GM21381 (cell line): ENCODE results near the gene NOTCH1.

Experiments
- ATAC-seq: cut with Tn5 transposase; IDR thresholded peaks from one replicate; pipeline ENCODE4 v1.9.1; 2021; ENCODE audit warnings: mild to moderate bottlenecking, moderate library complexity; ENCODE audit not compliant: unreplicated experiment

Gene NOTCH1

DNA sequence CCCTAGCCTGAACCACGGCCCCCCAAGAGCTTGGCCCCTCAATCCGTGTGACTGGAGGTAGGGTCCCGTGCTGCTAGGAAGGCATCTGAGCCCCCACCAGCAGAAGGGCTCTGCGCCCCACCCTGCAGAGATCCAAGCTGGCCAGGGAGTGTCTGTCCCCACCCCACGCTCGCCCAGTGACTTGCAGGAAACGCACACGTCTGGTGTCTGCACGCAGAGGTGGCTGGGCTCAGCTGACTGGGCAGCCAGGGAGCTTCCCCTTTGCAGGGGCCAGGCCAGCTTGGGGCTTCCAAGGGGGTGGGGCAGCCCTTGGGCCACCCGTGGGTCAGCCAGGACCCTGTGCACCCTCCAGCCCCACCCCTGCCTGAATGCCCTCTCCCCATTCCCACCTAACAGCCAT, 24.3 kb downstream of the NOTCH1 start:
- ATAC-seq, result no peak

GRCh38 chr9:136520053-136520540, 25.8 kb downstream of the NOTCH1 start:
- no peak for ATAC-seq

GRCh38 chr9:136519263-136520052, 26.4 kb downstream of the NOTCH1 start:
- ATAC-seq, result no peak

- no peak for ATAC-seq
These were observed 27.2 kb downstream of the NOTCH1 start for GRCh38 chr9:136518623-136519022.

DNA sequence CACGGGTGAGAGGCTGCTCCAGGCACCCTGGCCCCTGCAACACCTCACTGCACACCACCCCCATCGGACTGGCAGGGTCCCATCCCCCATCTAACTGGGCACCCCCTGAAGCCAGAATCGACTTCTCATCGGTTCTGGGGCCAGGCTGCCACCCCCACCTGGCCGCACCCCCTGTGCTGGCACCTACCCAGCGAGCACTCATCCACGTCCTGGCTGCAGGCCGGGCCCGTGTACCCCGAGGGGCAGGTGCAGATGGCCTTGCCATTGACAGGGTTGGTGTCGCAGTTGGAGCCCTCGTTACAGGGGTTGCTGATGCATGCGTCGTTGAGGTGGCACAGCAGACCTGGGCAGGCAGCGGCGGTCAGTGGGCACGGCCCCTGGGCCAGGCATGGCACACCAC, 27.9 kb downstream of the NOTCH1 start:
- ATAC-seq, result no peak

DNA sequence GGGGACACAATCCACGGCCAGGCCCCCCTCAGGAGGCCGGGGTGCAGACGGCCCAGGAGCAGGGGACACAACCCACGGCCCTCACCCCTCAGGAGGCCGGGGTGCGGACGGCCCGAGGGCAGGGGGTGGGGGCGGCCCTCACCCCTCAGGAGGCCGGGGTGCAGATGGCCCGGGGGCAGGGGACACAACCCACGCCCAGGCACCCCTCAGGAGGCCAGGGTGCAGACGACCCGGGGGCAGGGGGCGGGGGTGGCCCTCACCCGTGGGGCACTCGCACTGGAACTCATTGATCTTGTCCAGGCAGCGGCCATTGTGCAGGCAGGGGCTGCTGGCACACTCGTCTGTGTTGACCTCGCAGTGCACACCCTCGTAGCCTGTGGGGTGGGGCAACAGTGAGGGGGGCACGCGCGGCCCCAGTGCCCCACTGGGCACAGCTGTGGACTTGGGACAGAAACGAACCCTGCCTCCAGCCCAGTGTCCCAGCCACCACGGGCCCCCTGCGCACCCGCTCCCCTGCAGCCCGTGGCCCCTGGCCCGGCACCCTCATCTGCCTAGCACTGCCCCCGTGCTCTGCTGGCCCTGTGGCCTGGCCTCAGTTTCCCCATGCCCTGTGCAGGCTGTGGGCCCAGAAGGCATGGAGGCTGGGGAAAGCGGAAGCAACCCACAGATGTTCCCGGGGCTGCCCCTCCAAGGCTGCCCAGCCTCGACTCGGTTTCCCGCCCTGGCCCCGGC, 28.7 kb downstream of the NOTCH1 start:
- ATAC-seq, result no peak

- ATAC-seq, result no peak
These were observed 29.6 kb downstream of the NOTCH1 start for GRCh38 chr9:136516191-136516654.

DNA sequence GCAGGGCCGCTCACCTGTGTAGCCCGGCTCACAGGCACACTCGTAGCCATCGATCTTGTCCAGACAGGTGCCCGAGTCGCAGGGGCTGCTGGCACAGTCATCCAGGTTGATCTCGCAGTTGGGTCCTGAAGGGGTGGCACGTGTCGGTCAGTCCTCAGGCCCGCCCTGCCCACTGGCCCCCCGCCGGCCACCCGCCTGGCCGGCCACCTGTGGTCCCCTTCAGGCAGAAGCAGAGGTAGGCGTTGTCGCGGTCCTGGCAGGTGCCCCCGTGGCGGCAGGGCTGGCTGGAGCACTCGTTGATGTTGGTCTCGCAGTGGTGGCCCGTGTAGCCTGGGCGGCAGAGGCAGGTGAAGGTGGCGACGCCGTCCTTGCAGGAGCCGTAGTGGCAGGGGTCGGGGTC, 30.6 kb downstream of the NOTCH1 start:
- no peak for ATAC-seq

- ATAC-seq, result no peak
These were observed 31.7 kb downstream of the NOTCH1 start for GRCh38 chr9:136514022-136514714.

DNA sequence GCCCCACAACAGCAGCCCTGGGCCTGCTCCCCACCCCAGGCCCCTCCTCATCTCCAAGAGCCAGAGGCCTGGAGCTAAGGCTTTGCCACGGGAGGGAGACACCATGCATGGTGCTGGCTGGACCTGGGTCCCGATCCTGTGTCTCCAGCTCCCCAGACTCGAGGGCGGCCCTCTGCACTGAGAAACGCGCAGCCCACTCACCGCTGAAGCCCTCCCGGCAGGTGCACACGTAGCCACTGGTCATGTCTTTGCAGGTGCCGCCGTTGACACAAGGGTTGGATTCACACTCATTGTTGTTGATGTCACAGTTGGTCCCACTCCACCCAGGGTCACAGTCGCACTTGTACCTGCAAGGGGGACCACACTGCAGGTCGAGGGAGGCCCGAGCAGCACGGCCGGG, 32.7 kb downstream of the NOTCH1 start:
- no peak for ATAC-seq

DNA sequence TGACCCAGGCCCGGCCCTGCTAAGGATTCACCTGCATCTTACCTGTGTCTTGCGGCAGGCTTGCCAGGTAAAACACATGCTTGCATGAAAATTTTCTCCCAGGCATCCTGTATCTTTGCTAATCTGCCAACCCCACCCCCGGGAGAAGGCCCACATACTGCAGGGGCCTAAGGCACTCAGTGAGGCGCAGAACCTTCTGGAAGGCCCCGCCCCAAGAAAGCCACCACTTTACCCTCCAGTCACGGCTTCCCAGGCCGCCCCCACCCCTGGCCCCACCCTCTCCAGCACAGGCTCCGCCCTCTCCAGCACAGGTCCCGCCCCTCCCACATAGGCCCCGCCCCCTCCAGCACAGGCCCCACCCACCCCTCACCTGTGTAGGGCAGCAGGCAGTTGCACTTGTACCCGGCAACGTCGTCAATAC, 33.2 kb downstream of the NOTCH1 start:
- ATAC-seq, result no peak

- no peak for ATAC-seq
These were observed 33.9 kb downstream of the NOTCH1 start for GRCh38 chr9:136511670-136512592.

DNA sequence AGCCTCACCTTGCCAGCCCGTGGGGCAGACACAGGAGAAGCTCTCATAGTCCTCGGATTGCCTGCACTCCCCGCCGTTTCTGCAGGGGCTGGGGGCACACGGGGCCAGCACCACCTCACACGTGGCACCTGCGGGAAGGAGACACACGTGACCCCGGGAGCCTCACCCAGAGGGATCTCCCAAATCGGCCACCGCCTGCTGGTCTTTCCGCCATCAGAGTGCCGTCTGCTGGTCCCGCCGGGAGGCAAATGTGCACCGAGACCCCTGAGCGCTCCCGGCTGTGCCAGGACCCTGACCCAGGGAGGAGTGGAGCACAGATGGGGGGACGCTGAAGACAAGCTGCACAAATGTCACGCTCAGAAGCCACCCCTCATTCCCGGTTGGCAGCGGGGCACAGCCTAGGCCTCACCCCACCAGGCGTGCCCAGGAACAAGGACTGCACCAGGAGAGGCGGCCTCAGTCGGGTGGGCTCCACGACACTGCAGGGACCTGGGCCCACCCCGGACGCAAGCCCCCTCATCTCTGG, 34.6 kb downstream of the NOTCH1 start:
- ATAC-seq, result no peak

DNA sequence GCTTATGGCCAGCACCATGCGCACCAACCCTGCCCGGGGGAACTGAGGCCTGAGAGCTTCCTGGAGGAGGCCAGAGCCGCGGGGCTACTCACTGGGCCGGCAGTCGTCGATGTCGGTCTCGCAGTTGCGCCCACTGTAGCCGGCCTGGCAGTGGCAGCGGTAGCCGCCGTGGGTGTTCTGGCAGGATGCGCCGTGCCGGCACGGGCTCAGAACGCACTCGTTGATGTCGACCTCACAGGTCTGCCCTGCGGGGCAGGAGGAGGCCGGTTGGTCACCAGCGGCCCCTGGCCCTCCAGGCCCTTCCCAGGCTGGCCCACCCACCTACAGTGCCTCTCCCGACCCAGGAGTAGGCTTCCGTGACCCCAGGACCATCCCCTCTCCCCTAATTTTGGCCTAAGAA, 35.3 kb downstream of the NOTCH1 start:
- ATAC-seq, result no peak

DNA sequence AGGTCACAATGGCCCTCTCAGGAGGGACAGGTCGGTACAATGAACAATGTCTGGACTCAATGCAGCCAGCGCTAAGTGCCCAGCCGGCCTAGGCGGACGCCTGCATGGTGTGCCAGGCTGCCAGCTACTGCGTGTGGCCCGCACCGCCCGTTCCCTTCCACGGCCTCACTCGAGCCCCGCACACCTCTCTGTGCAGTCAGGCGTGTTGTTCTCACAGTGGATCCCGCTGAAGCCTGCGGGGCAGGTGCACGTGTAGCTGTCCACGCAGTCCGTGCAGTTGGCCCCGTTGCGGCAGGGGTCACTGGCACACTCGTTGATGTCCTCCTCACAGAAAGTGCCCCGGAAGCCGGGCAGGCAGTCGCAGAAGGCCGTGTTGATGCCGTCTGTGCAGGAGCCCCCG, 36.3 kb downstream of the NOTCH1 start:
- no peak for ATAC-seq

DNA sequence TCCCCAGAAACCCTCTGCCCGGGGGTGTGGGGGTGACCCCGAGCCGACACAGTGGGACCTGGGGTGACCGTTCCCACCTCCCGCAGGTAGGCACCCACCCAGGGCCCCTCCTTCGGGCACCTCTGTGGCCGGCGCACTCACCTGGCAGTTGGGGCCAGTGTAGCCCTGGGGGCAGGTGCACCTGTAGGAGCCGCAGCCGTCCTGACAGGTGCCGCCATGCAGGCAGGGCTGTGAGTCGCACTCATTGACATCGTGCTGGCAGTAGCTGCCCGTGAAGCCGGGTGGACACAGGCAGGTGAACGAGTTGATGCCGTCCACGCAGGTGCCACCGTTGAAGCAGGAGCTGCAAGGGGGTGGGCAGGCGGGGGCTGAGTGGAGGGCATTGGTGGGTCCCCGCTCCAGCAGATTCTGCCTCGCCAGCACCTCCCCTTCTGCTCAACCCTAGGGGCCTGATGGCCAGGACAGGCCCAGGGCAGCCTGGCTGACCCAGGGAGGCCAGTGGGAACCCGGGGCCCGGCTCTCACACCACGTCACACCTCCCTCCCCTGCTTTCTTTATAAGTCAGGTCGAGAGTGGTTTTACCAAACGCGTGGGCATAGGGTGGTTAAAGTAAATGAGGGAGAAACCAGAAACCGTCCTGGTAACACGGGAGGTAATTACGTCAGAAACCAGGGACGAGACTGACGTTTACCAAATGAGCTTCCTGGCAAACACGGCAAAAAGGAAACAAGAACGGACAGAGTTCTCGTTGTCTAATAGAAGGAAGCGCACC, 36.9 kb downstream of the NOTCH1 start:
- no peak for ATAC-seq

DNA sequence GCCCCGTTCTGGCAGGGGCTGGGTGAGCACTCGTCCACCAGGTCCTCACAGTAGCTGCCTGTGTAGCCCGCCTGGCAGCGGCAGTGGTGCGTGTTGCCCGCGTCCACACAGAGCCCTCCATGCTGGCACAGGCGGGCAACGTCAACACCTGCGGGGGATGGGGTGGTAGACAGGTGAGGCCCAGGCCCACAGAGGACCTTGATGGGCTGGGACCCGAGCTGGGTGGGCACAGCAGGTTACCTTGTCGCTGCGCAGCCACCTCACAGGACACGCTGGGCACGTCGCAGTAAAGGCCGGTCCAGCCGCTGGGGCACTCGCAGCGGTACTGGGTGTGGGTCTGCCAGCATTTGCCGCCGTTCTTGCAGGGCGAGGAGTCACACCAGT, 37.9 kb downstream of the NOTCH1 start:
- ATAC-seq, result no peak

DNA sequence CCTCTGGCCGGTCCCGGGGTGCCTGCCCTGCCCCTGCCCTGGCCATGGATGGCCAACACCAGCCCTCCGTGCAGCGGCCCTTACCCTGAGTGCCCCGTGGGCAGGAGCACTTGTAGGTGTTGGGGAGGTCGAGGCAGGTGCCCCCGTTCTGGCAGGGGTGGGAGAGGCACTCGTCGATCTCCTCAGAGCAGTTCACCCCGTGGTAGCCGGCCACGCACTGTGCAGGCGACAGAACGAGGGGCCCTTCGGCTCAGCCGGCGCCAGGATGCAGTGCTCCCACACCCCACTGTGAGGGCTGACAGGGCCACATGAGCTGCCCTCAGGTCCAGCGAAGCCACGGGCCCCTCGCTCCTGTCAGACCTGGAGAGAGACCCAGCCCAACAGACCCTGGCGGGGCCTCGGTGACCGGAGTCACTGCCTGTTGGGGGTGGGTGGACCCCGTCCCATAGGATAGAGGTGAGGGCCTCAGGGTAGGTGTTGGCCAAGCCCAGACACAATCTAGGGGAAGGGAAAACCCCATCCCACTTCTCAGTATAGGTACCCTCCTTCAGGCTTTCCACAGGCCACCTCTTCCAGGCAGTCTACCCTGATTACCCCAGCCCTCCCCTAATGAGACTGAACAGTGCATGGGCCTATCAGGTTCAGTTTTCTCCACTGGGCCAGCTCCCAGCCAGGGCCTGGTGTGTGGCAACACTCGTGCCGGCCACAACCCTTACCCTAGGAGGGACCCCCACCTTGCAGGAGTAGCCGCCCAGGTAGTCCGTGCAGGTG, 38.4 kb downstream of the NOTCH1 start:
- no peak for ATAC-seq

DNA sequence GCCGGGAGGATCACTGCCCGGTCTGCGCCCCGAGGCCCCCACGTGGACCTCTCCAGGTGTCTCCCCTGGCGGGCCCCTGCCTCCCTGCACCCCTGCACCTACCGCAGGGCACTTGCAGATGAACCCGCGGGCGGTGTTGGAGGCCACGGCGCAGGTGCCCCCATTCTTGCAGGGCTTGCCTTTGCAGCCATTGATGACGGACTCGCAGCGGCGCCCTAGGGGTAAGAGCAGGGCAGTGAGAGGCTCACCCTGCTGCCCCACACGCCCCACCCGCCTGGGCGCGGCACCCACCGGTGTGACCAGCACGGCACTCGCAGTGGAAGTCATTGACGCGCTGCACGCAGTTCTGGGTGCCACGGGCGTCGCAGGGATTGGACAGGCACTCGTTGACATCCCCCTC, 39.4 kb downstream of the NOTCH1 start:
- no peak for ATAC-seq
